ENCODE results near the gene GP5. TPM values are rescaled to one million over a fixed set of nuclear protein-coding genes. Genes with fewer than 3 reads are reported as not detected.

Gene GP5
- polyA plus RNA-seq, 3 donors = 0.12 TPM; not detected in 2

- WGBS (ENCODE audit: insufficient coverage) = 88% methylated on average over 5 of the region's 14 CpGs
- Mint-ChIP-seq H3K4me3 (no peak overlapping the region), H3K27ac (no peak overlapping the region), H3K27me3 (ENCODE audit: low read depth in 3 of 3) (peaks cover 25 to 44% (median 44%) of the 10 kb centered on the region in 3 donors), H3K36me3 (no peaks in the 10 kb centered on the region), H3K9me3 (peaks cover 0 to 2% (median 0%) of the 10 kb centered on the region in 7 donors), H3K4me1 (no peaks in the 10 kb centered on the region)
- Histone ChIP-seq H2AFZ (ENCODE audit: insufficient read depth, low read depth, low read length, poor library complexity, severe bottlenecking) (no peak overlapping the region), H3K4me3 (replicated peaks in 1 of 3; ENCODE audit: low read depth in 2 of 3, low read length in 3 of 3) (no peak overlapping the region), H3K36me3 (replicated peaks in 1 of 2; ENCODE audit: control insufficient read depth in 1 of 2, insufficient read depth in 2 of 2, low read length in 2 of 2) (no peaks in the 10 kb centered on the region), H3K4me1 (ENCODE audit: control insufficient read depth in 1 of 2, insufficient read depth in 2 of 2, low read length in 2 of 2) (no peaks in the 10 kb centered on the region), H3K79me2 (ENCODE audit: insufficient read depth, low read length) (no peaks in the 10 kb centered on the region), H3K27me3 (ENCODE audit: control insufficient read depth in 2 of 2, insufficient read depth in 2 of 2, low read length in 2 of 2) (peaks cover 0 to 25% of the 10 kb centered on the region in 2 donors), H4K20me1 (ENCODE audit: insufficient read depth, low read length) (no peaks in the 10 kb centered on the region), H3K27ac (ENCODE audit: low read depth in 1 of 2, low read length in 2 of 2) (no peak overlapping the region), H3K4me2 (replicated peaks; ENCODE audit: extremely low read depth, low read length, poor library complexity, severe bottlenecking) (no peak overlapping the region), H3K9ac (ENCODE audit: insufficient read depth, low read length, poor library complexity, severe bottlenecking) (no peak overlapping the region), H3K9me3 (replicated peaks in 1 of 2; ENCODE audit: control insufficient read depth in 1 of 2, insufficient read depth in 1 of 2, low read length in 2 of 2) (no peaks in the 10 kb centered on the region)
- no peak for TF ChIP-seq CTCF (IDR thresholded peaks at IDR 0.05)
- intact Hi-C loops (cut with micrococcal nuclease) = no loop called here
- DNase-seq = no peak
Observed at GRCh38 chr3:194373028-194373427, 26.0 kb downstream of the GP5 start.

- H3K36me3 ChIP-seq (replicated peaks in 1 of 2; ENCODE audit: control insufficient read depth in 1 of 2, insufficient read depth in 2 of 2, low read length in 2 of 2) = no peaks in the 10 kb centered on the region
- Mint-ChIP-seq H3K27ac (no peak overlapping the region), H3K4me1 (no peaks in the 10 kb centered on the region), H3K27me3 (ENCODE audit: low read depth in 3 of 3) (peaks cover 18 to 40% (median 29%) of the 10 kb centered on the region in 3 donors), H3K4me3 (no peak overlapping the region), H3K36me3 (no peaks in the 10 kb centered on the region), H3K9me3 (peaks cover 0 to 4% (median 0%) of the 10 kb centered on the region in 7 donors)
- 87% methylated on average over 5 of the region's 10 CpGs for WGBS (ENCODE audit: insufficient coverage)
- no peaks in the 10 kb centered on the region for H3K4me1 ChIP-seq (ENCODE audit: control insufficient read depth in 1 of 2, insufficient read depth in 2 of 2, low read length in 2 of 2)
- H3K9me3 ChIP-seq (replicated peaks in 1 of 2; ENCODE audit: control insufficient read depth in 1 of 2, insufficient read depth in 1 of 2, low read length in 2 of 2) = no peaks in the 10 kb centered on the region
- no peaks in the 10 kb centered on the region for H3K79me2 ChIP-seq (ENCODE audit: insufficient read depth, low read length)
- no peak overlapping the region for H3K27ac ChIP-seq (ENCODE audit: low read depth in 1 of 2, low read length in 2 of 2)
- no peaks in the 10 kb centered on the region for H4K20me1 ChIP-seq (ENCODE audit: insufficient read depth, low read length)
- peaks cover 0 to 29% of the 10 kb centered on the region in 2 donors for H3K27me3 ChIP-seq (ENCODE audit: control insufficient read depth in 2 of 2, insufficient read depth in 2 of 2, low read length in 2 of 2)
- no peak for TF ChIP-seq CTCF (IDR thresholded peaks at IDR 0.05)
- H2AFZ ChIP-seq (ENCODE audit: insufficient read depth, low read depth, low read length, poor library complexity, severe bottlenecking) = no peak overlapping the region
- no peak overlapping the region for H3K4me3 ChIP-seq (replicated peaks in 1 of 3; ENCODE audit: low read depth in 2 of 3, low read length in 3 of 3)
- H3K4me2 ChIP-seq (replicated peaks; ENCODE audit: extremely low read depth, low read length, poor library complexity, severe bottlenecking) = no peak overlapping the region
- H3K9ac ChIP-seq (ENCODE audit: insufficient read depth, low read length, poor library complexity, severe bottlenecking) = no peak overlapping the region
- no peak for DNase-seq
- intact Hi-C loops (cut with micrococcal nuclease) = no loop called here
Observed at GRCh38 chr3:194370753-194371152, 28.3 kb downstream of the GP5 start.
